GM12872 (cell line): Measurements from ENCODE around the gene NLRP9.

Experiments
- TF ChIP-seq, protein P1 (sequence below): IDR thresholded peaks from 3 replicates; pipeline ENCODE4 v1.5.1; 2011; ENCODE audit warnings: low read depth, mild to moderate bottlenecking, low read length, moderate library complexity; ENCODE audit not compliant: insufficient read depth

NLRP9 gene

DNA sequence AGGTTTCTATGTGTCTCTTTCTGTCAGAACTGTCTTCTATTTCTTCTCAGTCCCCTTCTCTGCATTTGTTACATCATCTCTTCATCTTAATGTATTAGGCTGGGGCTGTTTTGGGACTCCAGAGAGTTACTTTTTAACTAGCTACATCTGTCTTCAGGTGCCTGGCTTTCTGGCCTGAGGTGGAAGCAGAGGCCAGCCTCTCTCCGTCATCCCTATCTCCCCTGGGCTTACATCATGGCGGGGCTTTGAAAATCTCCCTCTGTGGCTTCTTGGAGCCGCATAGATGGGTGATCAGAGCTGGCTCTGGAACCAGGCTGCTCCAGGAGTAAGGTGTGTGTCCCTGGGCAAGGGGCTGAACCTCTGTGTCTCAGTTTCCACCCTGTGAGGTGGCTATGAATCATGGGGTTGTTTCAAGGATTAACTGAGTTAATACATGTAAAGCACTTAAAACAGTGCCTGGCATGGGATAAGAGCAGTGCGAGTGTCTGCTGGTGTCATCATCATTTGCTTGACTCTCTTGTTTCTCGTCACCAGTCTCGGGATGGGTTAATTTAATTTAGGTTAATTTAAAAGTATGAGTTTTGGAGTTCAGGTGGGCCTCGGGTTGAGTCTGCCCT, 61.2 kb downstream of the NLRP9 start:
- TF ChIP-seq, protein P1, sequence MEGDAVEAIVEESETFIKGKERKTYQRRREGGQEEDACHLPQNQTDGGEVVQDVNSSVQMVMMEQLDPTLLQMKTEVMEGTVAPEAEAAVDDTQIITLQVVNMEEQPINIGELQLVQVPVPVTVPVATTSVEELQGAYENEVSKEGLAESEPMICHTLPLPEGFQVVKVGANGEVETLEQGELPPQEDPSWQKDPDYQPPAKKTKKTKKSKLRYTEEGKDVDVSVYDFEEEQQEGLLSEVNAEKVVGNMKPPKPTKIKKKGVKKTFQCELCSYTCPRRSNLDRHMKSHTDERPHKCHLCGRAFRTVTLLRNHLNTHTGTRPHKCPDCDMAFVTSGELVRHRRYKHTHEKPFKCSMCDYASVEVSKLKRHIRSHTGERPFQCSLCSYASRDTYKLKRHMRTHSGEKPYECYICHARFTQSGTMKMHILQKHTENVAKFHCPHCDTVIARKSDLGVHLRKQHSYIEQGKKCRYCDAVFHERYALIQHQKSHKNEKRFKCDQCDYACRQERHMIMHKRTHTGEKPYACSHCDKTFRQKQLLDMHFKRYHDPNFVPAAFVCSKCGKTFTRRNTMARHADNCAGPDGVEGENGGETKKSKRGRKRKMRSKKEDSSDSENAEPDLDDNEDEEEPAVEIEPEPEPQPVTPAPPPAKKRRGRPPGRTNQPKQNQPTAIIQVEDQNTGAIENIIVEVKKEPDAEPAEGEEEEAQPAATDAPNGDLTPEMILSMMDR: no peak

DNA sequence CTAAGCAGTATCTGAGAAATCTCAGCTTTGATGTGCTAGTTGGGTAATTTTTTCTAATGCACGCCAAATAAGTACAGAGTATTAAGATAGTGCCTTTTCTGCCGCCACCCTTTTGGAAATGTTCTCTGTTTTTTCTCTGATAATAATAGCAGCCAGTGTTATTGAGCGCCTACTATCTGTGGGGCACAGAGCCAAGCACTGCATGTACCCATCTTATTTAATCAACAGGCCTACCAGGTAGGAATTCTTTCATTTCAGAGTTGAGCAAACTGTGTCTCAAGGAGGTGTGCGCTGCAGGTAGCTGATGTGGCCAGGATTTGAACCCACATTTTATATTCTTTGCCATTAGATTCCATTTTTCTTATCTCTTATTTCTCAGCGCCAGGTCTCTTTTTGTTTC, 61.8 kb downstream of the NLRP9 start:
- TF ChIP-seq, protein P1: no peak

DNA sequence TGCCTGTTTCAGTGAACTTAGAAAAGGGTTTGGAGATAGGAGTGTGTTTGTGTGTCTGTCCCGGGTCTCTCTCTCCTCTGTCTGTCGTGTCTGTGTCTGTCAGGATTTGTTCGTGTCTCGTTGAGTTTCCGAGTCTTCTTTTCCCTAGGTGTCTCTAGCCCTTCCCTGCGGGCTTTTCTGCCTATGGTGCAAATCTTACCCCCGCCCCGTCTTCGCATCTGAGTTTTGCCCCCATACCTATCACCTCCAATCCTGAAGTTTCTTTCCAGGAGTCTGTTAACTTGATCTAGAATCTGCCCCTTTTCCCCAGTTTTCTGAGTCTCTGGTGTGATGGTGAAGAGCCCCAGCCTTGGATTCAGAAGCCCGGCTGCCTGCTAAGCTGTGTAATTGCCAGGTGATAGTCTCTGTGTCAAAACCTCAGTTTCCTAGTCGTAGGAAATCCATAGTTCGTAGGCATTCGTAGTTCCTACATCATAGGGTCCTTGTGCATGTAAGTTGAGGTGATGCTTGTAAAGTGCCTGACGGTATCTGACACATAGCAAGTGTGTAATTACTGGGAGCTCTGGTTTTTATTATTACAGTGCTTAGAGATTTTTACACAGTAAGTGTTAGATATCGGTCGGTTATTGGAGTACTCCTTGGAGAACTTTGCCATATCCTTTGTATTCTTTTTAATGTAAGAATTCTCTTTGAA, 62.4 kb downstream of the NLRP9 start:
- TF ChIP-seq, protein P1: no peak

DNA sequence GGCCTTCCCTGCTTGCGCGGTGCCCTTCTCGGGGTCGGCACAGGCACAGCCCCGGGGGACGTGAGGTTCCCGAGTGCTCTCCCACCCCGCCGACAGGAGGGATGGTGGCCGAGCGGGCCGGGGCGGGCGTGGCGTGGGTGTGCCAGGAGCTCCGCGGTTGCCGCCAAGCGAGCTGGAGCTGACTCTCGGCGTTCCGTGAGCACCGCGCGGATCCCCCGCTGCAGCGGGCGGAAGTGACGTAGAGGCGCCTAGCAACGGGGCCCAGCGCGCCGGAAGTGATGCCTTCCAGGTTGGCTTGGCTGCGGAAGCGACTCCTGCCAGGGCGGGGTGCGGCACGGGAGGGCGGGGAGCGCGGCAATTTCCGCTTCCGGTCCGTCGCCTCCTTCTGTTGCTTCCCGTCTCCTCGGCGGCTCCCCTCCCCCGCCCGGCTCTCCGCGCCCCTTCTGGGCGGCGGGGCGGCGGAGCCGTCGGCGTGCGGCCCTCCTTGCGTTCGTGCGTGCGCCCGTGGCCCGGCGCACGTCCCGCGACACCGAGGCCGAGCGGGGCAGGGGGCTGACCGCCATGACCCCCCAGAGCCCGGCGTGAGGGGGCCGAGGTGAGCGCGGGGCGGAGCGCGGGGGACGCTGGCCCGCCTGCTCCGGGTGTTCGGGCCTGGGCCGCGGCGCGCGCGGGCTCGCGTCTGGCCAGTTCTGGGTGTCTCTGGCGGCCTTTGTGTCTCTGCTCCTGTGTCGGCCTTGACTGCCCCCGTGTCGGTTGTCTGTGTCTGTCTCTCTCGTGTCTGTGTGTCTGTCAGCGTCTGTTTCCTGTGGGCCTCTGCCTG, 63.2 kb downstream of the NLRP9 start, which contains the start of gene EPN1:
EPN1 (plus strand) TSS at position 386 of the 820 bp plus-strand sequence. CDS start 3,402 bp downstream, outside the sequence.
- TF ChIP-seq, protein P1: no peak

DNA sequence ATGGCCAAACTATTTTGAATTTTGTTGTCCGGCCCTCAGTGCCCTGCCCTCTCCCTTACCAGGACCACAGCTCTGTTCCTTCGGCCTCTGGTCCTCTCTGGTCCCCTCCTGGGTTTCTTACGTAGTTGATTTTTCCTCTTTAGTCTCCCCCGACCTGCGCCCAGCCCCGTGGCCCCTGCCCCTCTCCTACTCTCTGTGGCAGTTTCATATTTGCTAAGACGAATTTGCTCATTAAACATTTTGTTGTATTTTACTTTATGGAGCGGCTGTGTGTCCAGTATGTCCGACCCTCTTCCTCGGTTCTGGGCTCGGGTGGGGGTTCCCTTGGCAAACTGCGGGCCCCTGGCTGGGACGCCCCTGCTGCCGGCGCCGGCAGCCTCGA, 63.8 kb downstream of the NLRP9 start:
- TF ChIP-seq, protein P1: no peak

DNA sequence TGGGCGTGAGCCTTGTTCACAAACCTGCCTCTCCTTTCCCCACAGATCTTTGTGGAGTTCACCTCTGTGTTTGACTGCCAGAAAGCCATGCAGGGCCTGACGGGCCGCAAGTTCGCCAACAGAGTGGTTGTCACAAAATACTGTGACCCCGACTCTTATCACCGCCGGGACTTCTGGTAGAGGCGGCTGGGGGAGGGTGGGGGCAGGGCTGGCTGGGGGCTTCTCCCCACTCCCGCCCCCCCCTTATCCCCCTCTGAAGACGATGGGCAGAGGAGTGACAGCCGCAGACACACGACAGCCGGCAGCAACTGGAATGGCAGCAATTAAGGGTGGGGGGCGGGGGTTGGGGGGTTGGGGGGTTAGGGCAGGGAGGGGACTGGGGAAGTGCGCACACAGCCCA, 64.3 kb downstream of the NLRP9 start:
- TF ChIP-seq, protein P1: no peak

DNA sequence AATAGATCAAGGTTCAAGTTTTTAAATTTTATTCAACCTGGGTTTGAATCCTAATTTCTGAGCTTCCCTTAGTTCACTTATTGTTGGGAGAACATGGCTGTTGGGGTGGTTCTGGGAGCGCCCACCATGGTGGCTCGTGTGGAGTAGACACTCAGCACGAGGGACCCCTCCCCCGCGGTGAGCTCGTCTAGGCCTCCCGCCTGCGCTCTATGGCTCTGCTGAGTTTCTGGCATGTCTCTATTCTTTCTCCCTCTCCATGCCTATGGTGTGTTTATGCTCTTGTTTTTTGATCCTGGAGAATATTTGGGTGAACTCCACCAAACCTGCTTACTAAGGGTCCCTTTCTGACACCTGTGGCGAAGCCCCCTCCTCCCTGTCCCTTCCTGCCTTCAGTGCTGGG, 64.7 kb downstream of the NLRP9 start:
- TF ChIP-seq, protein P1: no peak
